Jurkat, Clone E6-1 (cell line): ENCODE data around the gene SNAPC5.
"Not testable (repeated sequence)": the region's sequence is repeated elsewhere in the genome, so short reads cannot be mapped to it uniquely, and the experiment has no call there.

Experiments used
- DNase-seq: peaks from one replicate; pipeline ENCODE4 v3.0.0-alpha.2; 2011; ENCODE audit warnings: low read depth, low spot score
- H3K4me3 ChIP-seq: 2 replicates; pipeline ENCODE4 v1.5.1; 2011; ENCODE audit warnings: mild to moderate bottlenecking, low read length, control low read depth, moderate library complexity

The SNAPC5 gene

GRCh38 chr15:66496951-66497501 lies 536 bp downstream of the SNAPC5 start:
- no peak for DNase-seq
- peak overlapping the region; percentile 67 for H3K4me3 ChIP-seq

GRCh38 chr15:66494262-66494661 lies 3.3 kb downstream of the SNAPC5 start:
- DNase-seq: no peak
- H3K4me3 ChIP-seq: no peak overlapping the region

DNA sequence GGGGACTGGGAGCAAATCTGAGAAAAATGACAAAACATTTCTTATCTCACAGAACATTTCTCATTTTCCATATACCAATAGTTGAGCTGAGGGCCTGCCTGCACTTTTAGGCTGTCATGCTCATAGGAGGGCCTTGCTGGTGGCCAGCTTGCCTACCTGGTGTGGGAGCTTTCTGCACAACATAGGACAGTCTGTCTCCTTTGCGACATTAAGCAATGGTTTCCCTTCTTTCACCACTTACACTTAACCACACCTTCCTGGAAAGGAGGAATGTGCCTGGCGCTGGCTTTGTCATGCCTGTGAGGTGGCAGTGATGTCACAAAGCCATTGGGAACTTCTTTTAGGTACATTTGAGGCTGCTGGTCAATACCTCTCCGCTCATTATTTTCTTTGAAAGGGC lies 5.7 kb downstream of the SNAPC5 start:
- no peak overlapping the region for H3K4me3 ChIP-seq
- no peak for DNase-seq

- H3K4me3 ChIP-seq: no peak overlapping the region
- DNase-seq: no peak
Observed at GRCh38 chr15:66489179-66489791, 8.3 kb downstream of the SNAPC5 start.

- no peak overlapping the region for H3K4me3 ChIP-seq
- DNase-seq: no peak
Observed at GRCh38 chr15:66488525-66488924, 9.0 kb downstream of the SNAPC5 start.

DNA sequence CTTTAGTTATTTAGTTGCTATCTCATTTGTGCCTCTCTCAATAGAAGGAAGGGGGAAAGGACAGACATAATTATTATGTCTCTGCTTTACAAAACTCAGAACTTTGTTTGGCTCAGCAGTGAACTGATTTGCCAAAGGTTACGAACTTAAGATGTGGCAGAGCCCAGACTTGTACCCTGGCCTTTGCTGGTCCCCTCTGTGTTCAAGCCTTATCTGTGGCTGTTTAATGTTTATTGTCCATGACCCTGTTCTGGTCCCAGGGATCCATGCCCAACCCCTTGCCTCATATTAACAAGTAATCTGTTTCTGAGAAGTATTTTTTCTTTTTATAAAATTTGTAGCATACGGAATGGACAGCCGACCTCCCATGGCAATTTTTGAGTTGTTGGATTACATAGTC lies 10.7 kb downstream of the SNAPC5 start:
- H3K4me3 ChIP-seq: no peak overlapping the region
- no peak for DNase-seq

- H3K4me3 ChIP-seq: no peak overlapping the region
- no peak for DNase-seq
Observed at GRCh38 chr15:66484539-66485112, 12.9 kb downstream of the SNAPC5 start.

DNA sequence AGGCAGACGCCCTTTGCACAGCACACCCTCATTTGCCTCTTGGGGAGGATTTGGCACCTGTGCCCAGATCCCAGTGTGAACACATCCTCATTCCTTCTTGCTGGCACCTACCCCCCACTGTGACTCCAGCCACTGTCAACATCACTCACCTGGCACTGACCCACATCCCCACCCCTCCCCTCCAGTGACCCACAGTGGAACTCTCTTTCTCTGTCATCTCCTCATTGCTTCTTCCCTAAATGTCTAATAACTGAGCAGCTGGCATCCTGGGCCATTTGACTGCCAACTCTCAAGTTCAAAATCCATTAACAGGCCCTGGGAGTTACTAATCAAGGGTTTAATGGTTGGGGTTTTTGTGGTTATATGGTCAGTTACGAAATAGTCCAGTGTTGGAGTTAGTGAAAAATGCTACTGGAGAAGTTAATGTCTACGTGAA lies 14.4 kb downstream of the SNAPC5 start:
- no peak overlapping the region for H3K4me3 ChIP-seq
- DNase-seq: no peak

DNA sequence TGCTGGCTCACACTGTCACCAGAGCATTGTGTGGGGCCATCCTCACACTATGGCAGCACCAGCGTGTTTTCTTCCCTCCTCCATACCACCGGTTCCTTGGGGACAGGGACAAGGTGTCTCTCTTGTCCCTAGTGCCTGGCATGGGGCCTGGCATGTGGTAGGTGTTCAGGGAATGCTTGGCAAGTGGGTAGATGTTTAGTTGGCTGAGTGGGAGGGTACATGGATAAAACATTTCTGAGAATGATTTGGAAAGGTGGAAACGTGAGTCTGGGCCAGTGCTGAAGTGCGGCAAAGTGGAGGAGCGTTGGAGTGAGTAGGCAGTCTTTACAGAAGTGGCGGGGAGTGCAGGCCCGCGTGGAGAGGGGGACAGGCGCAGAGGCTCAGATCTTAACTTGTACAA lies 15.0 kb downstream of the SNAPC5 start:
- DNase-seq: no peak
- no peak overlapping the region for H3K4me3 ChIP-seq

GRCh38 chr15:66481107-66481856 lies 16.3 kb downstream of the SNAPC5 start:
- H3K4me3 ChIP-seq: no peak overlapping the region

DNA sequence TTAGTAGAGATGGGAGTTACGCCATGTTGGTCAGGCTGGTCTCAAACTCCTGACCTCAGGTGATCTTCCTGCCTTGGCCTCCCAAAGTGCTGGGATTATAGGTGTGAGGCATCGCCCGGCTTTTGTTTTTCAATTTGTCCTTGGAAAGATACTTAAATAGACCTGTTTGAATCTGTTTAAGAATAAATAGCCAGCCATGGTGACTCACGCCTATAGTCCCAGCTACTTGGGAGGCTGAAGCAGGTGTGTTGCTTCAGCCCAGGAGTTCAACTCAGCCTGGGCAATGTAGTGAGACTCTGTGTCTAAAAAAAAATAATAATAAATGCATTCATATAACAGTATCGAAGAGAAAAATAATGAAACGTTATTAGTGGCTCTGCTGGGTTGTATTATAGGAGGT lies 17.3 kb downstream of the SNAPC5 start:
- no peak for DNase-seq
- H3K4me3 ChIP-seq: no peak overlapping the region

More at GRCh38 chr15:66481107-66481856, 16.3 kb downstream of the SNAPC5 start:
- DNase-seq: peak; percentile 43

- no peak overlapping the region for H3K4me3 ChIP-seq
- DNase-seq: no peak
Observed at GRCh38 chr15:66477011-66477410, 20.6 kb downstream of the SNAPC5 start.

DNA sequence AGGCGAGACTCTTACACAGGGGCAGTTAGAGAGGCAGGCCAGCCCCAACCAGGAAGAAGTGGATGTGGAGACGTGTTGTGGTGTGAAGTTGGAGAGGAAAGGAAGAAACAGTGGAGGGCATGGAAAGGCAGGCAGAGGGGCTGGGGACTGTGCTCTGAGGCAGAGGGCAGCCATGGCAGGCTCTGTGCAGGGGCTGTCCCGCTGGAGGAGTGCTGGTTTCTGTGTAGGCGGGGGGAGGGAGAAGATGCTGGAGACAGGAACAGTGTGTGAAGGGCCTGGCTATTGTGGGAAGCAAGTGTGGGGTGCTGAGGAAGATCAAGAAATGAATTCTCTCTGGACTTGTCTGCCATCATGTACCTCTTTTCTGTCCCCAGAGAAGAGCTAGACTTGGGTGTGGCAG lies 21.0 kb downstream of the SNAPC5 start:
- no peak overlapping the region for H3K4me3 ChIP-seq
- no peak for DNase-seq

DNA sequence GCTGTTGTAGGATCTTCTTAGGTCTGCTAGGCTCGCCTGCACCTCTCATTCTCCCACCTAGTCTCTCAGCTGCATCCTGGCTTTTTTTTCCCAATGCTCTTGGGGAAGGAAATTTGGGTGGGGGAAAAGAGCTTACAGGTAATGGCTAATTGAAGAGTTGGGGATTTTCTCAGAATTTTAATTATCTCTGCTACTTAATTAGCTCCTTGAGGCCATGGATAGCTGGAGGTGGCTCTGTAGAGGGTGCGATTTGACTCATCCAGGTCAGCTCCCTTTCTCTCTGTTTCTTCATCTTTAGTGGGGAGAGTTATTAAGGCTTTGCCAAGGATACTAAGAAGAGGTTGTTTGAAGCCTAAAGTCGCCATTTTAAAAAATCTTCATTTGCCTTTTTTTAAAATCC lies 22.6 kb downstream of the SNAPC5 start:
- H3K4me3 ChIP-seq: no peak overlapping the region
- DNase-seq: no peak

DNA sequence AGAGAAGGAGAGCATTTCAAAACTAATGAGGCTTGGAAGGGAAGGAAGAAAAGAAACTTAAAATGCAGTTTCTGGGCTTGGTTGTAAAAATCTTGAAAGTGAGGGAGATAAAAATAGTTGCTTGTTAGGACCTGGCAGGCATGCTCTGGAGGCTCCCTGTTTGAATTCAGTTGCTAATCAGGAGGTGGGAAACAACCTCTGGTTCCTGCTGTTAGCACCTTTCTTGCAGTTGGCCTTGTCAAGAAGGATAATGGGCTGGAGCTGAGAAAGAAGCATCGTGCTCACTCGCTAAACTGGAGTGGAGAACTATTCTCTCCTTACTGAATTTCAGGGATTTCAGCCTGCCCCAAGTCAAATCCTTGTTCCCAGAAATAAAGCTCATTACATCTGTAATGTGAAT lies 23.4 kb downstream of the SNAPC5 start:
- no peak for DNase-seq
- no peak overlapping the region for H3K4me3 ChIP-seq

DNA sequence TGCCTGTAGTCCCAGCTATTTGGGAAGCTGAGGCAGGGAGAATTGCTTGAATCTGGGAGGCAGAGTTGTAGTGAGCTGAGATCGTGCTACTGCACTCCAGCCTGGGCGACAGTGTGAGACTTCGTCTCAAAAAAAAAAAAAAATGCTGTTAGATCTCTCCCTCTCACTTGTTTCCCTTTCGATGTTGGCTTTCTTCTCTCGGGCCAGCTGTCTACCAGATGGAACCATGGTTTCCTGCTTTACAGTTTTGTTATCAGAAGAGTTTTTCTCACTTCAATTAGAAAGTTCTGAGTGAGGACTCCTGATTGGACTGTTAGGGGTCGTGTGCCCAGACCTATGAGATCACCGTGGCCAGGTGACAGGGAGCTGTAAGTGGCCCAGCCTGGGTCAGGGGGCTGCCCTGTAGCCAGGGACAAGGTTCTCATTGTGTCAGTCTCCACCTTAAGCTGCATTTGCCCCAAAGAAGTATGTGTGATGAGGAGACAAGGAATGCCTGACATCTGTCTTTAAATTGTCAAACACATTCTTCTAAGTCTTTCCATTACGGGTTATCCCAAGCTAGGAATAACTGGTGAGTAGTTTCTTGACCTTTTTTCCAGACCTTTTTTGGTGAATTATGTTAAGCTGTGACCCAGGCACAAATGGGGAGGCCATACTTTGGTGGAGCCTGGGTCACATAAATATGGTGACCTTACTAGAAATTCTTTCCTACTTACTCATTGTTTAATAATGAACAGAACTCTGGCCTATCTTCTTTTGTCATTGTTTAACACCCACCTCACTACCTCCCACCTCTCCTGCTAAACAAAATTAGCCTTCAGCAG lies 25.2 kb downstream of the SNAPC5 start:
- H3K4me3 ChIP-seq: no peak overlapping the region; the same call in 1 of the 2 replicates
- DNase-seq: peak; percentile 89

- not testable (repeated sequence) for DNase-seq, H3K4me3 ChIP-seq
Observed at GRCh38 chr15:66470825-66471224, 26.7 kb downstream of the SNAPC5 start.

- DNase-seq, H3K4me3 ChIP-seq: not testable (repeated sequence)
Observed at GRCh38 chr15:66467162-66468040, 30.2 kb downstream of the SNAPC5 start.
